ENCODE measurements around the gene HGFAC. TPM values are rescaled to one million over a fixed set of nuclear protein-coding genes. Genes with fewer than 3 reads are reported as not detected.

The HGFAC gene
- total and polyA plus RNA-seq, 2 of the 13 experiments (the other 11 are each of a cell fraction or from before 2014, with no cell fraction given): 8.5 to 63.6 TPM

DNA sequence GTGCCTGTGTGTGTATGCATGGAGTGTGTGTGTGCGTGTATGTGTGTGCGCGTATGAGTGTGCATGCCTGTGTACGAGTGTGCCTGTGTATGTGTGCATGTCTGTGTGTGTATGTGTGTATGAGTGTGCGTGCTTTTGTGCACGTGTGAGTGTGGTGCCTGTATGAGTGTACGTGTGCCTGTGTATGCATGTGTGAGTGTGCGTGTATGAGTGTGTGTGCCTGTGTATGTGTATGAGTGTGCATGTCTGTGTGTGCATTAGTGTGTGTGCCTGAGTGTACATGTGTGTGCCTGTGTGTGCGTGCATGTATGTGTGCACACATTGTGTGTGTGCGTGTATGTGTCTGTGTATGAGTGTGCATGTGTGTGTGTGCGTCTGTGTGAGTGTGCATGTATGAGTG lies 27.0 kb downstream of the HGFAC start:
- TF ChIP-seq NBN (conservative IDR thresholded peaks at IDR 0.05) (0 out of 2 replicates have a peak, but pooled peaks have one; percentile 21), ZNF768 (CRISPR knock-in tag; IDR thresholded peaks at IDR 0.05) (no peak), MNT (IDR thresholded peaks at IDR 0.05) (peak; percentile 34; the same call in 1 of the 2 replicates), ATF7 (IDR thresholded peaks at IDR 0.05) (0 out of 2 replicates have a peak, but pooled peaks have one; percentile 0), ATF7 (CRISPR knock-in tag; IDR thresholded peaks at IDR 0.05) (no peak)
- no peaks in the 10 kb centered on the region for H3K79me2 ChIP-seq (ENCODE audit: insufficient read depth, low read length)
- ChIA-PET POLR2A (no interaction called here), CTCF (ENCODE audit: low intra/inter-chr PET ratio, low total read pairs) (no interaction called here)
- 82% methylated on average over 11 of the region's 11 CpGs for WGBS (ENCODE audit: low lambda C conversion rate)
- in situ Hi-C loops (cut with HindIII; ENCODE audit: extremely low pct_ligation_motif_present, low pct_unique_long_range_greater_than_20kb): no loop called here
- no peak overlapping the region for H2AFZ ChIP-seq (ENCODE audit: low read length)
- intact Hi-C loops (cut with micrococcal nuclease; ENCODE audit: unreplicated experiment): no loop called here
- no peak for ATAC-seq
- no peaks in the 10 kb centered on the region for H4K20me1 ChIP-seq (ENCODE audit: insufficient read depth, low read length)
- H3K36me3 ChIP-seq (replicated peaks in 1 of 2; ENCODE audit: control insufficient read depth in 1 of 2, insufficient read depth in 2 of 2, low read length in 2 of 2): no peaks in the 10 kb centered on the region
- peaks cover 26 to 72% of the 10 kb centered on the region in 2 experiments for H3K27me3 ChIP-seq (ENCODE audit: control insufficient read depth in 1 of 2, insufficient read depth in 2 of 2, low read length in 2 of 2)
- no peak for FAIRE-seq
- no peak overlapping the region for H3K4me3 ChIP-seq (replicated peaks in 1 of 3; ENCODE audit: insufficient read depth in 1 of 3, low read depth in 2 of 3, low read length in 3 of 3)
- H3K4me2 ChIP-seq (ENCODE audit: low read depth, low read length): no peak overlapping the region
- H3K9me3 ChIP-seq (ENCODE audit: low read length): no peaks in the 10 kb centered on the region
- no peak for DNase-seq (ENCODE audit: low spot score)
- no TSS peak for BruUV-seq (replicated peaks)
- H3K9ac ChIP-seq (ENCODE audit: insufficient read depth, low read depth, low read length): no peak overlapping the region
- H3K27ac ChIP-seq (ENCODE audit: extremely low read length, insufficient read depth, low read length): no peak overlapping the region
- H3K4me1 ChIP-seq (ENCODE audit: insufficient read depth, low read length): peaks cover 18% of the 10 kb centered on the region; the same call in 1 of the 2 replicates

DNA sequence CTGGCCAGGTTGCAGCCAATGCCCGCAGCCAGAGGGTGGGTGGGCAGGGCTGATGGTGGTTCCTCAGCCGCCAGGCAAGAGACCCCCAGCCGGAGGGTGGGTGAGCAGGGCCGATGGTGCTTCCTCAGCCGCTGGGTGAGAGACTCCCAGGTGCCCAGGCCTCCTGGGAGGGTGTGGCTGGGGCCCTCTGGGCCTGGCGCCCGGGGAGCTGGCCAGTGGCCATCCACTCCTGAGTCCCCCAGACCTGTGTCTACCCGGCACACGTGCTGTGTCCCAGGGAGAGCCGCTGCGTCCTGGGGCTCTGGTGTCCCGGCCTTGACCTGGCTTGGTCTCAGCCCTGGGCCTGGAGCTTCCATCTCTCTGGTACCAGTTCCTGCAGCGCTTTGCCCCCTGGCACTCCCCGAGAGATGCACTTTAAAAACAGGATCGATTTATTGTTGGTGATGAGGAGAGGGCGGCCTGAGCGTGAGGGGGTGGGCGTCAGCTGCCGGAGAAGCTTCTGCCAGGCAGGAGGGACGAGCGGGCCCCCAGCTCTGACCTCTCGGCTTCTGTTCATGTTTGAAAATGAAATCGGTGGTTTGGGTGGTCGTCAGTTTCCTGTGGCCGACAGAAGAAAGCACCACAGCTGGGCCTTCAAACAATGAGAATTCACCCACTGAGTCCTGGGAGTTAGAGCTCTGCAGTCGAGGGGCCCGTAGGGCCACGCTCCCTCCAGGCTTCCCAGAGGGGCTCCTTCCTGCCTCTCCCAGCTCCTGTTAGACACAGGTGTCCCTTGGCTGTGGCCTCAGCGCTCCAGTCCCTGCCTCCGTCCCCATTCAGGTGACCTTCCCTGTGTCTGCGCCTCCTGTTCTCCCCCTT lies 27.8 kb downstream of the HGFAC start:
- Histone ChIP-seq H3K4me1 (ENCODE audit: insufficient read depth, low read length) (peaks cover 12% of the 10 kb centered on the region; the same call in 1 of the 2 replicates), H2AFZ (ENCODE audit: low read length) (no peak overlapping the region), H3K9ac (ENCODE audit: insufficient read depth, low read depth, low read length) (no peak overlapping the region), H3K27me3 (ENCODE audit: control insufficient read depth in 1 of 2, insufficient read depth in 2 of 2, low read length in 2 of 2) (peaks cover 20 to 64% of the 10 kb centered on the region in 2 experiments), H4K20me1 (ENCODE audit: insufficient read depth, low read length) (no peaks in the 10 kb centered on the region), H3K36me3 (replicated peaks in 1 of 2; ENCODE audit: control insufficient read depth in 1 of 2, insufficient read depth in 2 of 2, low read length in 2 of 2) (no peaks in the 10 kb centered on the region), H3K4me2 (ENCODE audit: low read depth, low read length) (peak overlapping the region; percentile 13; the same call in 1 of the 2 replicates), H3K4me3 (replicated peaks in 1 of 3; ENCODE audit: insufficient read depth in 1 of 3, low read depth in 2 of 3, low read length in 3 of 3) (no peak overlapping the region), H3K79me2 (ENCODE audit: insufficient read depth, low read length) (no peaks in the 10 kb centered on the region), H3K9me3 (ENCODE audit: low read length) (no peaks in the 10 kb centered on the region), H3K27ac (ENCODE audit: extremely low read length, insufficient read depth, low read length) (no peak overlapping the region)
- ChIA-PET CTCF (ENCODE audit: low intra/inter-chr PET ratio, low total read pairs) (no interaction called here), POLR2A (no interaction called here)
- in situ Hi-C loops (cut with HindIII; ENCODE audit: extremely low pct_ligation_motif_present, low pct_unique_long_range_greater_than_20kb): no loop called here
- WGBS (ENCODE audit: low lambda C conversion rate): 58% methylated on average over 15 of the region's 31 CpGs
- intact Hi-C loops (cut with micrococcal nuclease; ENCODE audit: unreplicated experiment): no loop called here
- TF ChIP-seq SRSF1 (optimal IDR thresholded peaks at IDR 0.05; ENCODE audit: low read depth, low read length) (no peak), RARA (CRISPR knock-in tag; IDR thresholded peaks at IDR 0.05) (peak; percentile 34; the same call in 1 of the 2 replicates)
- FAIRE-seq: no peak
- no peak for DNase-seq (ENCODE audit: low spot score)
- ATAC-seq: no peak
- no TSS peak for BruUV-seq (replicated peaks)

All from HepG2 (cell line).